Esophagus (tissue), 2 donors: ENCODE measurements around the gene HARBI1. TPM values are rescaled to one million over a fixed set of nuclear protein-coding genes. Genes with fewer than 3 reads are reported as not detected.

Experiments used
- H3K27ac ChIP-seq, 2 donors: one replicate each; pipeline ENCODE4 v1.5.1; 2013; ENCODE audit warnings: low read depth in 2 of 2, mild to moderate bottlenecking in 2 of 2, inconsistent platforms in 1 of 2, low read length in 1 of 2, moderate library complexity in 1 of 2
- H3K27me3 ChIP-seq, 2 donors: one replicate each; pipeline ENCODE4 v1.6.1; 2013; ENCODE audit warnings: low read length in 2 of 2, control low read depth in 1 of 2, mild to moderate bottlenecking in 1 of 2; ENCODE audit not compliant: insufficient read depth in 2 of 2, control insufficient read depth in 1 of 2
- H3K36me3 ChIP-seq, 2 donors: one replicate each; pipeline ENCODE4 v1.6.1; 2013; ENCODE audit warnings: low read length in 1 of 2; ENCODE audit not compliant: control insufficient read depth in 2 of 2, insufficient read depth in 2 of 2
- H3K4me1 ChIP-seq, 2 donors: one replicate each; pipeline ENCODE4 v1.6.1; 2013; ENCODE audit warnings: low read length in 1 of 2; ENCODE audit not compliant: control insufficient read depth in 2 of 2, insufficient read depth in 2 of 2
- H3K4me3 ChIP-seq, 2 donors: one replicate each; pipeline ENCODE4 v1.5.1; 2013; ENCODE audit warnings: low read length in 2 of 2, mild to moderate bottlenecking in 2 of 2, low read depth in 1 of 2, moderate library complexity in 1 of 2
- H3K9me3 ChIP-seq, 2 donors: one replicate each; pipeline ENCODE4 v1.6.1; 2013; ENCODE audit warnings: mild to moderate bottlenecking in 2 of 2, low read depth in 1 of 2, low read length in 1 of 2, moderate library complexity in 1 of 2; ENCODE audit not compliant: control insufficient read depth in 2 of 2, insufficient read depth in 1 of 2
- WGBS, 2 donors: extraction: QIAGEN DNeasy Blood & Tissue Kit; methylation state at CpG; one replicate each; pipeline ENCODE4 v1.1.7; 2013; 5-methylcytosine and 5-hydroxymethylcytosine counted together
- polyA plus RNA-seq, 2 donors: library from polyadenylated mRNA; stranded (reverse); fragments of 200-250 nt; gene quantifications; one replicate each; pipeline ENCODE4 v1.2.3, GENCODE V29; 2013
- donor health status: healthy with polysubstance abuse.
- donor health status: Bipolar disorder and iron deficiency.

HARBI1 gene
- polyA plus RNA-seq, 2 donors = 1.7 to 2.8 TPM

- peak overlapping the region; percentile 98 to 99 for H3K27ac ChIP-seq
- H3K4me3 ChIP-seq = peak overlapping the region; percentile 80 to 99
- no peaks in the 10 kb centered on the region for H3K9me3 ChIP-seq
- H3K36me3 ChIP-seq = no peaks in the 10 kb centered on the region
- peaks cover 0 to 10% of the 10 kb centered on the region in 2 donors for H3K4me1 ChIP-seq
- 1 to 2% methylated on average over 9 of the region's 9 CpGs for WGBS, 2 donors
- H3K27me3 ChIP-seq = no peaks in the 10 kb centered on the region
These were observed 916 bp upstream of the HARBI1 start for GRCh38 chr11:46617972-46618314.

DNA sequence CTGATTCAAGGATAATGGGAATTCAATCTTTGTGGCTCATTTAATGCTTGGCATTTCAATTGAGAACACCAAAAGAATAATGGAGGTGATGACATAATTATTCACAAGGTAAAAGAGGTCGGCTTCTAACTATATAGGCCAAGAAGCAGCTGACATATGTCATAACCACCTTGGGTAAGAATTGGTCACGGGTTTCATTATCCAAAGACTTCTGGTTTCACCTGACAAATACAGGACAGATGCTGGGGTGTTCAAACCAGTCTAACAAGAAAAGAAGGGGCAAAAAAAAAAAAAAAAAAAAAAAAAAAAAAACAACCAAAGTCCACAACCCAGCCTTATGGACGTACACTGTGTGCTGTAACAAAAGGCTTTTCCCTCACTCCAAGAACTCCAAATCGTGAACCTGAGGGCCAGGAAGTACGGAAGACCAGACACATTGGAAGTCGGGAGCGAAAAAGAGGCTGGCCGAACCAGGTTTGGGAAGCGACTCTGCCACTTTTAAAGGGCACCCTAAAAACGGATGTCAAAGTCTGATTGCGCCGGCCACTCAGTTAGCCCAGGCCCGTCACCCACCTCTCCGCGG lies 385 bp downstream of the HARBI1 start:
- H3K9me3 ChIP-seq = no peaks in the 10 kb centered on the region
- peak overlapping the region; percentile 80 to 99 for H3K4me3 ChIP-seq
- peak overlapping the region; percentile 98 to 99 for H3K27ac ChIP-seq
- H3K4me1 ChIP-seq = peaks cover 0 to 10% of the 10 kb centered on the region in 2 donors
- H3K36me3 ChIP-seq = no peaks in the 10 kb centered on the region
- H3K27me3 ChIP-seq = no peaks in the 10 kb centered on the region
- WGBS, 2 donors = 1 to 2% methylated on average over 14 to 15 of the region's 15 CpGs

GRCh38 chr11:46615756-46616155 lies 1.3 kb downstream of the HARBI1 start:
- peaks cover 0 to 10% of the 10 kb centered on the region in 2 donors for H3K4me1 ChIP-seq
- no peak overlapping the region for H3K4me3 ChIP-seq
- peak overlapping the region in 1 of 2 donors; percentile 36 for H3K27ac ChIP-seq
- H3K27me3 ChIP-seq = no peaks in the 10 kb centered on the region
- H3K9me3 ChIP-seq = no peaks in the 10 kb centered on the region
- 95 to 98% methylated on average over 7 of the region's 7 CpGs for WGBS, 2 donors
- H3K36me3 ChIP-seq = no peaks in the 10 kb centered on the region

DNA sequence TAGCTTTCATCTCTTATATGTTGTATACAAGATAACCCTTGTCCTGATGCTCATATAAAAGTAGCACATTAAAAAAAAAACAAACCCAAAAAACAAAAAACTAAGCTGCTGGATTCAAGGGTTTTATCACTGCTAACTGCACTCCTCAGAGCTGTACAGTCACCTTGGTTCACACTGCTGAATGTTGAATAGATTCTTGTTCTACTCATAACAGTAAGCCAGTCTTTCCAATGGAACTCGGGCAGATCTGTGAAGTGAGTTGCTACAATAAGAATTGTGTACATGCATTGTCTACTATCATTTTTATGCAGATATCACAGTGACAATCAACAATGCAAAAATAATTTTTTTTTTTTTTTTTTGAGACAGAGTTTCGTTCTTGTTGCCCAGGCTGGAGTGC lies 4.7 kb downstream of the HARBI1 start:
- Histone ChIP-seq H3K4me1 (peaks cover 0 to 5% of the 10 kb centered on the region in 2 donors), H3K27me3 (no peaks in the 10 kb centered on the region), H3K4me3 (no peak overlapping the region), H3K27ac (no peak overlapping the region), H3K36me3 (no peaks in the 10 kb centered on the region), H3K9me3 (no peaks in the 10 kb centered on the region)
- 91 to 94% methylated on average over 2 of the region's 2 CpGs for WGBS, 2 donors

- H3K9me3 ChIP-seq = no peaks in the 10 kb centered on the region
- H3K4me3 ChIP-seq = no peak overlapping the region
- H3K27me3 ChIP-seq = no peaks in the 10 kb centered on the region
- 74 to 85% methylated on average over 5 of the region's 5 CpGs for WGBS, 2 donors
- H3K4me1 ChIP-seq = peaks cover 0 to 5% of the 10 kb centered on the region in 2 donors
- H3K36me3 ChIP-seq = no peaks in the 10 kb centered on the region
- no peak overlapping the region for H3K27ac ChIP-seq
These were observed 5.3 kb downstream of the HARBI1 start for GRCh38 chr11:46611526-46612304.

DNA sequence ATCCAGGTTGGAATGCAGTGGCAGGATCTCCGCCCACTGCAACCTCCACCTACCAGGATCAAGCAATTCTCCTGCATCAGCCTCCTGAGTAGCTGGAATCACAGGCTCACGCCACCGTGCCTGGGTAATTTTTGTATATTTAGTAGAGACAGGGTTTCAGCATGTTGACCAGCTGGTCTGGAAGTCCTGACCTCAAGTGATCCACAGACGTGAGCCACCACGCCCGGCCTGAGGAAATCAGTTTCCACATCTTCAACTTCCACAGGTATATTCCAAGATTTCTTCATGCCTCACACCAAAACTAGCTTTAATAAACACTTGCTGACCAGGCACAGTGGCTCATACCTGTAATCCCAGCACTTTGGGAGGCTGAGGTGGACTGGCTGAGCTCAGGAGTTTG lies 7.6 kb downstream of the HARBI1 start:
- H3K4me3 ChIP-seq = no peak overlapping the region
- 94 to 95% methylated on average over 6 of the region's 6 CpGs for WGBS, 2 donors
- no peaks in the 10 kb centered on the region for H3K36me3 ChIP-seq
- no peaks in the 10 kb centered on the region for H3K4me1 ChIP-seq
- no peaks in the 10 kb centered on the region for H3K9me3 ChIP-seq
- H3K27me3 ChIP-seq = no peaks in the 10 kb centered on the region
- no peak overlapping the region for H3K27ac ChIP-seq

DNA sequence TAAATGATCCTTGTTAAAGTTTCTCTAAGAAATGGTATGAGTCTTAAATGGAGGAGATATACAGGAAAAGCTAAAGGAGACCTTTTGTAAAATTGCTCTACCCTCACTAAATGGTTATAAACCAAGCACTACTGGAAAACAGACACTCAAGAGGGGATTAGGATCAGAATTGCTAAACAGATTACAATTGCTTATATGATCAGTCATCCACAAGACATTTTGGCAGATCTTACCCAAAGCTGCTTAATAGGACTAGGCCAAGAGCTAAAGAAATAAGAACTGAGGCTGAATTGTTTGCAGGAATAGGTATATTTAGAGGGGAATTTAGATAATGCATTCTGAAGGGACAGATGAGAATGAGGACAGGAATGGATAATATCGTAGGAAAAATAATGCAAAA lies 9.5 kb downstream of the HARBI1 start:
- H3K27ac ChIP-seq = no peak overlapping the region
- H3K27me3 ChIP-seq = no peaks in the 10 kb centered on the region
- no peaks in the 10 kb centered on the region for H3K9me3 ChIP-seq
- WGBS, 2 donors = 65 to 75% methylated on average over 1 of the region's 1 CpG
- no peak overlapping the region for H3K4me3 ChIP-seq
- H3K4me1 ChIP-seq = no peaks in the 10 kb centered on the region
- no peaks in the 10 kb centered on the region for H3K36me3 ChIP-seq

GRCh38 chr11:46604796-46605195 lies 12.2 kb downstream of the HARBI1 start:
- Histone ChIP-seq H3K4me1 (no peaks in the 10 kb centered on the region), H3K9me3 (no peaks in the 10 kb centered on the region), H3K36me3 (no peaks in the 10 kb centered on the region), H3K27ac (no peak overlapping the region), H3K27me3 (no peaks in the 10 kb centered on the region), H3K4me3 (no peak overlapping the region)
- WGBS, 2 donors = 91 to 96% methylated on average over 1 of the region's 1 CpG

- H3K27me3 ChIP-seq = no peaks in the 10 kb centered on the region
- H3K36me3 ChIP-seq = no peaks in the 10 kb centered on the region
- no peak overlapping the region for H3K27ac ChIP-seq
- H3K4me1 ChIP-seq = no peaks in the 10 kb centered on the region
- H3K9me3 ChIP-seq = no peaks in the 10 kb centered on the region
- H3K4me3 ChIP-seq = no peak overlapping the region
- 90 to 92% methylated on average over 15 of the region's 15 CpGs for WGBS, 2 donors
These were observed 13.2 kb downstream of the HARBI1 start for GRCh38 chr11:46603704-46604308.
